Aorta (tissue), 5 donors: ENCODE data around the gene TRMT61A. TPM values are rescaled to one million over a fixed set of nuclear protein-coding genes. Genes with fewer than 3 reads are reported as not detected.

Experiments used
- ATAC-seq: fragments of 200-7000 bp; cut with Tn5 transposase; one replicate; pipeline ENCODE4 v1.9.1; 2022; ENCODE audit warnings: moderate library complexity; ENCODE audit not compliant: low FRiP score
- DNase-seq, 2 donors: peaks; one replicate each; pipeline ENCODE4 v3.0.0-alpha.2; 2020
- H3K27ac ChIP-seq, 2 donors: one replicate each; pipeline ENCODE4 v1.5.1; 2013; ENCODE audit warnings: low read length in 2 of 2, mild to moderate bottlenecking in 2 of 2, moderate library complexity in 2 of 2, control low read depth in 1 of 2, inconsistent platforms in 1 of 2, low read depth in 1 of 2
- H3K27me3 ChIP-seq, 2 donors: one replicate each; pipeline ENCODE4 v1.6.1; 2013; ENCODE audit warnings: control low read depth in 1 of 2, low read length in 1 of 2, mild to moderate bottlenecking in 1 of 2, moderate library complexity in 1 of 2; ENCODE audit not compliant: insufficient read depth in 2 of 2, control insufficient read depth in 1 of 2
- H3K36me3 ChIP-seq, 2 donors: one replicate each; pipeline ENCODE4 v1.6.1; 2013; ENCODE audit warnings: control low read depth in 1 of 2, low read length in 1 of 2, mild to moderate bottlenecking in 1 of 2; ENCODE audit not compliant: insufficient read depth in 2 of 2, control insufficient read depth in 1 of 2
- H3K4me1 ChIP-seq, 2 donors: one replicate each; pipeline ENCODE4 v1.6.1; 2013; ENCODE audit warnings: low read length in 2 of 2, control low read depth in 1 of 2, mild to moderate bottlenecking in 1 of 2, moderate library complexity in 1 of 2; ENCODE audit not compliant: insufficient read depth in 2 of 2, control insufficient read depth in 1 of 2
- H3K4me3 ChIP-seq, 2 donors: one replicate each; pipeline ENCODE4 v1.5.1; 2013; ENCODE audit warnings: low read length in 2 of 2, control low read depth in 1 of 2, mild to moderate bottlenecking in 1 of 2
- H3K9me3 ChIP-seq: one replicate; pipeline ENCODE4 v1.6.1; 2013; ENCODE audit warnings: mild to moderate bottlenecking, low read length; ENCODE audit not compliant: control insufficient read depth
- WGBS, 2 donors: extraction: QIAGEN DNeasy Blood & Tissue Kit; methylation state at CpG; one replicate each; pipeline ENCODE4 v1.1.7; 2013; 5-methylcytosine and 5-hydroxymethylcytosine counted together
- intact Hi-C, 2 donors: fragments of 100-400 bp; cut with DNase I; formaldehyde crosslinking; loops; one replicate each; pipeline versions ENCODE4 v1.14.2 to v1.15.0; 2022
- polyA plus RNA-seq, 2 donors: library from polyadenylated mRNA; stranded (reverse); fragments of 200-250 nt; gene quantifications; one replicate each; pipeline ENCODE4 v1.2.3, GENCODE V29; 2013
- total RNA-seq, 2 donors: library from RNA; stranded (reverse); fragmentation: NEBNext Ultra II Directional; extraction: Animal tissue kit (Norgen Biotek cat#: 25700); gene quantifications; one replicate each; pipeline ENCODE4 v1.2.1, GENCODE V29; 2021
- donor health status: healthy with polysubstance abuse.
- donor health status: Bipolar disorder and iron deficiency.
- donor health status: DM: no; HTN: no; CAD: no.
- donor health status: DM: no; HTN: no; CAD: no.
- donor health status: DM: yes; HTN: yes; CAD: no.

TRMT61A gene
- total and polyA plus RNA-seq, 4 donors = 6.4 to 12.4 (median 11.6) TPM

DNA sequence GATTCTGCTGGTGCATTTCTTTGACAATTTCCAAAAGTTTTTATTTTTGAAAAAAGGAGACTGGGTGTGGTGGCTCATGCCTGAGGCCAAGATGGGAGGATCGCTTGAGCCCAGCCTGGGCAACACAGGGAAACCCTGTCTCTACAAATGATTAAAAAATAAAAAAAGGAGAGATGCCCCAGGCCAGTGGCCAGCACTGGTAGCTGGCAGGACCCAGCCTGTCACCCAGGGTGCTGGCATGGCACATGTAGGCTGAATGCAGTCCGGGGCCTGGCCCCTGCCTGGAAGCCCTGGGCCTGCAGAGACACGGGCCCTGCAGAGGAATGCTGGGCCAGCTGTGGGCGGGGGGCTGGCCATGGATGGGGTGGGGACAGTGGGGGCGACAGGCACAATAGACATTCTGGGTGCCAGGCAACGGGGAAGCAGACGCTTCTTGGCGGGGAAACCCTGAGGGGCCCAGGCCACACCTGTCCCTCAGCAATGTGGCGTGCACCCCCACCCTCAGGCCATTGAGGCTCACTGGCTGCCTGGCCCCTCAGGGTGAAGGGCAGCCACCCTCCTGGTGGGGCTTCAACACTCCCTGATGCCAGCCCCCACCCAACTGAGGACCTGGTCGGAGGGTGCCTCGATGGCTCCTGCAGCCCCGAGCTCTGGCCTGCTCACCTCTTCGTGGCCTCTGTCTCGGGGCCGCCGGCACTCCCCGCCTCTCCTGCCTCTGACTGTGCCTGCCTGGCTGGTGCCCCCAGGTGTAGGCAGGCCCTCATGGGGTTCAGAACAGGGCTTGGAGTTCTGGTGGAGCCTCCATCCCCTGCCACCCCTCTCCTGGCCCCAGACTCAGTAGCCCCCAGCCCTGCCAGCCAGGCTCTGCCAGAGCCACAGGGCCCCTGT lies 12.1 kb downstream of the TRMT61A start:
- Histone ChIP-seq H3K4me3 (no peak overlapping the region), H3K9me3 (no peaks in the 10 kb centered on the region), H3K36me3 (no peaks in the 10 kb centered on the region), H3K27ac (peak overlapping the region; percentile 3 to 33), H3K27me3 (no peaks in the 10 kb centered on the region), H3K4me1 (no peaks in the 10 kb centered on the region)
- intact Hi-C loops = no loop called here
- DNase-seq (no peak), ATAC-seq (no peak)
- WGBS, 2 donors = 48 to 53% methylated on average over 17 of the region's 17 CpGs

DNA sequence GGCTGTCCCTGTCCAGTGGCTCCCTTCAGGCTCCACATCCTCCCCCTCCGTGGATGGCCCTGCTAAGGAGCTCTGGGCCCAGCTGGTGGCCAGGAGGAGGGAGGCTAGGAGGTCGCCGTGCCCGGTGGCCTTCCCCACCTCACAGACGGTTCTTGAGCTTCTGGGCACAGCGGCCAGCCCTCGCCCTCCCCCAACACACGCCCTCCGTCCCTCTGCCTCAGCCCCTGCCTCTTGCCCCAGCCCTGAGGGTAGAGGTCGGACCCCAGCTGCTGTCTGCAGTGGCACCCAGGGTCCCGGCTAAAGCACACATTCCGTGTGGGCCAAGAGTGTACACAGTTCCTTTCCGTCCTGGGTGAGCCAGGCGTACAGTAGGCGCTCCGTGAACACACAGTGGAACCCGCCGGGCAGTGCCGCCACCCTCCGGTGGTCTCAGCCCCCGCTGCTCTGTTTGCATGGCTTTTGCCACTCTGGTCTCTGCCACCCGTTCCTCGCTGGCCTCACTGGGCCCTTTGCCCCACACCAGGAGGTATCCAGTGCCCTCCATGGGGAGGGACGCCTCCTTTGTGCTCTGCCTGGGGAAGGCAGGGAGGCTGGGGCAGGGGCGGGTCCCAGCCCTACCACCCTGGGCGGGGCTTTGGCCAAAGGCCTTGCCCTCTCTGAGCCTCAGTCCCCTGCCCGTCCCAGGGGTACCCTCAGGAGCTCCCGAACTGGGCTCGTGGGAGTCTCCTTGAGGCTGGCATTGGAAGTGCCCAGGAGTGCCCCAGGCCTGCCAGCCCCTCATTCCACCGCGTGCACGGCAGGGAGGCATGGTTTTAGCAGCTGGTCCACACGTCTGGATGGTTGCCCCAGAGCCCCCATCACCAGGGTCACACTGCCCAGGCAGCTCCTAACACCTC lies 13.0 kb downstream of the TRMT61A start:
- Histone ChIP-seq H3K4me3 (no peak overlapping the region), H3K27me3 (no peaks in the 10 kb centered on the region), H3K9me3 (no peaks in the 10 kb centered on the region), H3K27ac (peak overlapping the region; percentile 3 to 45), H3K36me3 (no peaks in the 10 kb centered on the region), H3K4me1 (no peaks in the 10 kb centered on the region)
- DNase-seq (peak in 1 of 2 donors; percentile 53), ATAC-seq (no peak)
- intact Hi-C loops = no loop called here
- WGBS, 2 donors = 56 to 63% methylated on average over 28 to 33 of the region's 33 CpGs

GRCh38 chr14:103542605-103543088 lies 13.7 kb downstream of the TRMT61A start:
- no peaks in the 10 kb centered on the region for H3K36me3 ChIP-seq
- 2 to 6% methylated on average over 17 to 18 of the region's 18 CpGs for WGBS, 2 donors
- no peaks in the 10 kb centered on the region for H3K9me3 ChIP-seq
- H3K27me3 ChIP-seq = no peaks in the 10 kb centered on the region
- H3K4me1 ChIP-seq = no peaks in the 10 kb centered on the region
- ATAC-seq (peak; percentile 33), DNase-seq (peak; percentile 80 to 92)
- intact Hi-C loops = no loop called here
- H3K27ac ChIP-seq = peak overlapping the region in 1 of 2 donors; percentile 22
- H3K4me3 ChIP-seq = no peak overlapping the region

- no peak overlapping the region for H3K27ac ChIP-seq
- H3K27me3 ChIP-seq = no peaks in the 10 kb centered on the region
- intact Hi-C loops = no loop called here
- DNase-seq (peak; percentile 50 to 68), ATAC-seq (no peak)
- H3K4me1 ChIP-seq = no peaks in the 10 kb centered on the region
- 71 to 73% methylated on average over 10 of the region's 10 CpGs for WGBS, 2 donors
- no peak overlapping the region for H3K4me3 ChIP-seq
- no peaks in the 10 kb centered on the region for H3K9me3 ChIP-seq
- no peaks in the 10 kb centered on the region for H3K36me3 ChIP-seq
Measured at GRCh38 chr14:103543140-103543539, 14.1 kb downstream of the TRMT61A start.

DNA sequence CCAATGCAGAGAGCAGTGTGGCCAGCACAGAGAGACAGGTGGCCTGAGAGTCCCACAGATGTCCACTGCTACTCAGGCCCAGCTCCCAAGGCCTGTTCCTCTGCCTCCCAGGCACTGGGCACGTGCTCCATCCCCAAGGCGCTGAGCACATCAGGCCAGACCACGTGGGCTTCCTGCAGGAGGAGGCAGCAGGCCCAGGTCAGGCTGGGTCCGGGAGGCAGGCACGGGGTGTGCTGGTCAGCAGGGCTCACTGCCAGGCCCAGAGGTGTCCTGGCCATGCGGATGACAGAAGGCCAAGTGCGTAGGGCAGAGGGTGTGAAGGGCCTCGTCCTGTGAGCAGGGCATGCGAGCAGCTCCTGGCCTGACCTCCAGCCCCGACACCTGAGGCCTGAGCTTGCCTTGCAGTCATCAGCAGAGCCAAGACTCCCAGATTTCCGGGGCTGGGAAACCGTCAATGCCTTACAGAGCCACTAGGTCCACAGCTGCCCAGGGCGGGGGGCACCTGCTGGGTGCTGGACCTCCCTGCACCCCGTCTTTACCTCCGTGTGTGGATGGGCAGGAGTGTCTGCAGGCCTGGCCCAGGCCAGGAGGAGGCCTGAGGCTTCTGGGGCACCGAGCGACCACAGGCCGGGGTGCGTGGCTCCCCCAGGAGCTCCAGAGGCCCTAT lies 14.9 kb downstream of the TRMT61A start:
- no peak for ATAC-seq
- 56% methylated on average over 19 of the region's 19 CpGs for WGBS, 2 donors

GRCh38 chr14:103544388-103545218 lies 15.6 kb downstream of the TRMT61A start:
- DNase-seq = peak; percentile 65 to 81
- WGBS, 2 donors = 55 to 59% methylated on average over 35 of the region's 35 CpGs
- Histone ChIP-seq H3K27ac (no peak overlapping the region), H3K4me3 (no peak overlapping the region), H3K27me3 (no peaks in the 10 kb centered on the region), H3K4me1 (no peaks in the 10 kb centered on the region), H3K9me3 (no peaks in the 10 kb centered on the region), H3K36me3 (no peaks in the 10 kb centered on the region)
- intact Hi-C loops = loop anchor here in 1 of 2 donors (5.0 kb wide), 1 partner anchor 42 kb away; no protein-coding TSS in a partner anchor
- ATAC-seq = peak; percentile 46

More for the DNA sequence above, 14.9 kb downstream of the TRMT61A start:
- Histone ChIP-seq H3K27ac (no peak overlapping the region), H3K4me3 (no peak overlapping the region), H3K9me3 (no peaks in the 10 kb centered on the region), H3K4me1 (no peaks in the 10 kb centered on the region), H3K27me3 (no peaks in the 10 kb centered on the region), H3K36me3 (no peaks in the 10 kb centered on the region)
- DNase-seq = peak; percentile 55 to 67
- intact Hi-C loops = no loop called here

GRCh38 chr14:103545219-103545914 lies 16.4 kb downstream of the TRMT61A start:
- Histone ChIP-seq H3K27ac (no peak overlapping the region), H3K4me3 (no peak overlapping the region), H3K4me1 (no peaks in the 10 kb centered on the region), H3K36me3 (no peaks in the 10 kb centered on the region), H3K27me3 (no peaks in the 10 kb centered on the region), H3K9me3 (no peaks in the 10 kb centered on the region)
- no peak for ATAC-seq
- peak; percentile 45 to 72 for DNase-seq
- intact Hi-C loops = loop anchor here in 1 of 2 donors (5.0 kb wide), 1 partner anchor 43 kb away; no protein-coding TSS in a partner anchor
- 92 to 94% methylated on average over 27 to 29 of the region's 29 CpGs for WGBS, 2 donors
